Stimulated activated effector memory CD8-positive, alpha-beta T cell treated with anti-CD3 and anti-CD28 coated beads, Interleukin-12 subunit alpha, Interleukin-12 subunit beta, amount 100 ng/mL, for 72 hours (primary cell): ENCODE measurements around the gene RSPH9.

Source experiments
- ATAC-seq: fragments of 150-1000 bp; cut with Tn5 transposase; 2 replicates; pipeline ENCODE4 v1.10.0; 2021
- DNase-seq, 2 donors: peaks; one replicate each; pipeline ENCODE4 v3.0.0; 2021 to 2022; ENCODE audit warnings: low spot score in 2 of 2
- H3K27ac Mint-ChIP-seq: one replicate; pipeline ENCODE4 v1.8.0; 2022; ENCODE audit warnings: mild to moderate bottlenecking, mixed read lengths
- H3K36me3 Mint-ChIP-seq: one replicate; pipeline ENCODE4 v1.8.0; 2022; ENCODE audit warnings: mild to moderate bottlenecking, mixed read lengths
- H3K4me1 Mint-ChIP-seq: one replicate; pipeline ENCODE4 v1.8.0; 2022; ENCODE audit warnings: mixed read lengths
- H3K4me3 Mint-ChIP-seq: one replicate; pipeline ENCODE4 v1.8.0; 2022; ENCODE audit warnings: mild to moderate bottlenecking, mixed read lengths
- H3K9me3 Mint-ChIP-seq: one replicate; pipeline ENCODE4 v1.8.0; 2022; ENCODE audit warnings: mixed read lengths

Gene RSPH9

DNA sequence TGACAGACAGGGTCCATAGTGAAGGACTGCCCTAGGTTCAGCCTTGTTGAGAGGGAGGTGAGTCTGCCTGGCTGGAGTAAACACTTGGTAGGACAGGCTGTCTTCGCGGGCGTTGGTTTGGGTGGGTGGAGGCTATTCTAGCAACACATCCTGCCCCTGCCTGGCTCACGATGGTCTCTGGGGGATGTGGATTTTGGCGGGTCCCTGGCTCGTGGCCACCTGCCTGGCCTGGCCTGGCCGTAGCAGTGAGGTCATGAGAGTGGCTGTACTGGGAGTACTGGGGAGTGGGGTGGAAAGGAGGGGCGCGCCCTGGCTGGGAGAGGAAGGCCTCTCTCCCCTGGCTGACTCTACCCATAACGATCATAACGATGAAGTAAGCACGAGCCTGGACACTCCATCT, 73.0 kb downstream of the RSPH9 start:
- no peaks in the 10 kb centered on the region for H3K9me3 Mint-ChIP-seq
- ATAC-seq (no peak), DNase-seq (no peak)
- no peak overlapping the region for H3K4me3 Mint-ChIP-seq
- no peaks in the 10 kb centered on the region for H3K36me3 Mint-ChIP-seq
- peak overlapping the region; percentile 9 for H3K27ac Mint-ChIP-seq
- H3K4me1 Mint-ChIP-seq = no peaks in the 10 kb centered on the region

DNA sequence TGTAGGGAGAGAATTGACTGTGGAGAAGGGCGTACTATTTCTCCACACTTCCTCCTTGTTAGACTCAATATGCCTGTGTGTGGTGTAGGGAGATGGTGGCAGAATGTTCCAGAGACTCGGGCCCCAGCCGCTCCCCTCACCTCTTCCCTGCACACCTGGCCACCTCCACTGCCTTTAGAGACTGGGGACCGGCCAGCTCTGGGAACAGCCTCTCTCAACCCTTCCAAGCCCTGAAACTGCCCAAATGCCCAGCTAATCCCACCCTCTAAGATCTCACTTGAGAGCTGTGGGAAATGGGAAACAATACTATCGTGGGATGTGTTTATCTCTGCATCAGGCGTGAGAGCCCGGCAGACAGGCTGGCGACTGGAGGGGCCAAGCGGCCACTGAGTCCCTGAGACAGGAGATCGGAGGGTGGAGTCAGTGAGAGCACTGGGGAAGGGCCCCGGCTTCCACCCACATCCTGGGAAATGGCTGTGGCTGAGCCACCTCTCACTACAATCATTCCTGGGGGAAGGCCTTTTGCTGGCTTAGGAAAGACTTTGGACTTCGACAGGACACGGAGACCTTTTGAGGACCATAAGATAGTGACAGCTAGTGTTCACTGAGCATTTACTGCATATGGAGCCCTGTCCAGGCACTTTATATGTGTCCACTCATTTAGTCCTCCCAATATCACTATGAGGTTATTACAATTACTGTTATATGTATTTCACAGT, 73.7 kb downstream of the RSPH9 start:
- Mint-ChIP-seq H3K9me3 (no peaks in the 10 kb centered on the region), H3K36me3 (no peaks in the 10 kb centered on the region), H3K4me1 (peaks cover 6% of the 10 kb centered on the region), H3K4me3 (no peak overlapping the region), H3K27ac (no peak overlapping the region)
- DNase-seq (no peak), ATAC-seq (no peak)

DNA sequence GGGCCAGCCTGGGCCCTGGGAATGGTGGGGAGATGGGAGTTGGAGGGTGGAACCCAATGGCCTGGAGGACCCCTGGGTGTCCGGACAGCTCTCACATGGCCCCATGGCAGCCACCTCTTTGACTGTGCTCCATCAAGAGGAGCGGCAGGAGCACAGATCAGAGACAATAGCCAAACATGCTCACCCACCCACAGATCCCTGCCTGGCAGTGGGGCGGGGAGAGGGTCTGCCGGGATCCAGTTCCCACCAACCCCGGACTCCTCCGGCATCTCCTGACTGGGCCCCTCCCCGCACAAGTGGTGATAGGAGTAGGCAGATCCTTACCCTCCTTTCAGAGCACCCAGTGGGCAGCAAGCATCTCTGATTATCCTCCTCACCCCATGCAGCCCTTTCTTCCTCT, 74.7 kb downstream of the RSPH9 start:
- no peak overlapping the region for H3K4me3 Mint-ChIP-seq
- DNase-seq = no peak
- no peak for ATAC-seq
- peaks cover 16% of the 10 kb centered on the region for H3K4me1 Mint-ChIP-seq
- no peaks in the 10 kb centered on the region for H3K36me3 Mint-ChIP-seq
- H3K9me3 Mint-ChIP-seq = no peaks in the 10 kb centered on the region
- H3K27ac Mint-ChIP-seq = peak overlapping the region; percentile 54

DNA sequence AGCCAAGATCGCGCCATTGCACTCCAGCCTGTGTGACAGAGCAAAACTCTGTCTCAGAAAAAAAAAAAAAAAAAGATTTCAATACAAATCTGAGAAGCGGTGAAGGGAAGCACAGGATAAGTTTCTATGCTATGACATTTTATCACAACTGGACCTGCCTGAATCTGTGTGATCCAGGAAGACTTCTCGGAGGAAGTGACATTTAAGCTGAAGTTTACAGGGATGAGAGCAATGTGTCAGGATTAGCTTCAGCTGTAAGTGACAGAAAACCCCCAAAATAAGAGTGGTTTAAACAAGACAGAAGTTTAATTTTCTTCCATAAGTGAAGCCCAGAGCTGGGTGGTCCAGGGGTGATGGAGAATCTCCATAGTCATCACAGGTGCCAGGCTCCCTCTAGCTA, 76.2 kb downstream of the RSPH9 start:
- Mint-ChIP-seq H3K4me1 (peaks cover 31% of the 10 kb centered on the region), H3K36me3 (no peaks in the 10 kb centered on the region), H3K27ac (peak overlapping the region; percentile 26), H3K9me3 (no peaks in the 10 kb centered on the region), H3K4me3 (no peak overlapping the region)
- ATAC-seq = no peak
- DNase-seq = no peak
